GM19023 (cell line): Measurements from ENCODE around the gene CTAG1B.
"Not testable (repeated sequence)": the region's sequence is repeated elsewhere in the genome, so short reads cannot be mapped to it uniquely, and the experiment has no call there.

Experiments
- ATAC-seq: cut with Tn5 transposase; IDR thresholded peaks from one replicate; pipeline ENCODE4 v1.9.1; 2021; ENCODE audit warnings: mild to moderate bottlenecking, moderate library complexity; ENCODE audit not compliant: unreplicated experiment

Gene CTAG1B

DNA sequence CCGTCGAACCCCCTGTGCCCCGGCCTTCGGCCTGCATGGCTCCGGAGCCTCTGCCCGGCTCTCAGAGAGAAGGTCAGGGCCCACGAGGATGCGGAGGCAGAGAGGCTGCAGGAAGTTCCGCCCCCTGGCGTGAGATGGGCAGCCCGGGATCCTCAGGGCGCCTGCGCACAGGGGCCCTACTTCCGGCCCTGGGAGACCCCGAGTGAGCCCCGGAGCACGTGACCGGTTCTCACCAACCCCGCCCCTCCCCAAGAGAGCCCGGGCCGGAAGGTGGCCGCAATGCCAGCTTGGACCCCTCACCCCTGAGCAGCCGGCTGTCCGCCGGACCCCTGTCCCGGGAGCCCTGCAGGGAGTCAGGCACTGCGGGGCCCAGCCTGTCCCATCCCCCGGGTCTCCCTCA lies at the start of gene CTAG1B:
CTAG1B (minus strand) TSS at position 101 of the 400 bp plus-strand sequence; CDS start at position 37, 64 bp downstream.
- ATAC-seq, result not testable (repeated sequence)

- no peak for ATAC-seq
Measured at GRCh38 chrX:154661899-154662298, 42.8 kb upstream of the CTAG1B start.

DNA sequence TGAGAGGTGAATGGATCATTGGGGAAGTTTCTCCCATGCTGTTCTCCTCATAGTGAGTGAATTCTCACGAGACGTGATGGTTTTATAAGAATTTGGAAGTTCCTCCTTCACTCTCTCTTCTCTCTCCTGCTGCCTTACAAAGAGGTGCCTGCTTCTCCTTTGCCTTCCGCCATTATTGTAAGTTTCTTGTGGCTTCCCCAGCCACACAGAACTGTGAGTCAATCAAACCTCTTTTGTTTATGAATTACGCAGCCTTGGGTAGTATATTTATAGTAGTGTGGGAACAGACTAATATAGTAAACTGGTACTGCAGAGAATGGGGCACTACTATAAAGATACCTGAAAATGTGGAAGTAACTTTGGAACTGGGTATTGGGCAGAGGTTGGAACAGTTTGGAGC lies 42.1 kb upstream of the CTAG1B start:
- no peak for ATAC-seq

GRCh38 chrX:154660541-154660940 lies 41.5 kb upstream of the CTAG1B start:
- ATAC-seq, result no peak

DNA sequence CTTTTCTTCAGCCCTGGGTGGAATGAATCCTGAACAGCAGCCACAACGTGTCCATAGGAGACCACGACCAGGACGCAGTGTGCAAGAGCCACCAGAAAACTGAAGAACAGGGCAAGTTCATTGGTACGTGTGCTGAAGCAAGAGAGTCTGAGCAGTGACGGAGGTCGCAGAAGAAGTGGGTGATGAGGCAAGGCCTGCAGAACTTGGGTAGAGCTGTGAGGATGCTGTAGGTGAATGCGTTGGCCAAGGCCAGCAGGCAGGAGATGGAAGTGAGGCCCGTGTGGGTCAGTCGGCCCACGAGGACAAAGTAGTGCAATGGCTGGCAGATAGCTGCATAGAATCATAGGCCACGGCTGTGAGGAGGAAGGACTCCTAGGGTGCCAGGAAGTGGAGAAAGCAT lies 39.9 kb upstream of the CTAG1B start:
- no peak for ATAC-seq

DNA sequence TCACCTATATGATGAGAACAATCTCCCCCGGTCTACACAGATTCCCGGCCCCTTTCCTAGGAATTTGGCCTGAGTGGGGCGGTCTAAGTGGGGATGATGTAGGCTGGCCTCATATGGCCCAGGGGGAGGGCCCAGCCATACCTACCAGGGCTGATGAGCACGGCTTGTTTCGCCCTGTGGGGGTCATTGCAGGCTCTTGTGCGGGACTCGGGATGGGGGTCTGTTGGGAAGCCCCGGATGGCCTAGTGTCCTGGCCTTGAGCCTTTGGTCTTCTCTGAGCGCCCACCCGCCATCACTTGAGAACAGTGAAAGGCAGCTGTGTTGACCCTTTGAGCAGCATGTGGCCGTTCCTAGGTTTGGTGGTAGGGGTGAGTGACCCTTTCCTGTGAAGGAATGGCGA lies 39.1 kb upstream of the CTAG1B start:
- ATAC-seq, result no peak

DNA sequence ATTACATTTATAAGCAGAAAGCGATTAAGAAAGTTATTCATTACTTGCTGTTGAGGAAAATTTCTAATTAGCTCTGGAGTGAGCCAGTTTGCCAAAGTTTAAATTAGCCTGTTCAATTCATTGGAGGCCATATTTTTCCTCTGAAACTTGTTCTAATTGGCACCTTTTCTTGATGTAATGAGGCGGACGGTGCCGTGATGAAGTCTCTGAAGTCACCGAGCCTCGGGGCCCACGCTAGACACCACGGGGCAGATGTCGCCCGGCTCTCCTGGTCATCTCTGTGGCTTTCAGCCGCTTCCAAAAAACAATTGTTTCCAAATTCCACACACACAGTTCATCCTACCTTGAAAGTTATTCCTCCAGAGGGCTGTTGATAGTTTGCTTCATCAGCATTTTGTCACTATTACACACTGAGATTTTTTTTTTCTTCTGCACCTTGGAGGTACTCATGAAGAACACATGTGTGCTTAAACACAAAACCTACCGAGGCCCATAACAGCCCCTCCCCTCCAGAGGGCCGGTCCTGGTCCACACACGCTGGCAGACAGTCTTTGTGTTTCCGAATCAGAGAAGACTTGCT lies 38.2 kb upstream of the CTAG1B start:
- ATAC-seq, result no peak

DNA sequence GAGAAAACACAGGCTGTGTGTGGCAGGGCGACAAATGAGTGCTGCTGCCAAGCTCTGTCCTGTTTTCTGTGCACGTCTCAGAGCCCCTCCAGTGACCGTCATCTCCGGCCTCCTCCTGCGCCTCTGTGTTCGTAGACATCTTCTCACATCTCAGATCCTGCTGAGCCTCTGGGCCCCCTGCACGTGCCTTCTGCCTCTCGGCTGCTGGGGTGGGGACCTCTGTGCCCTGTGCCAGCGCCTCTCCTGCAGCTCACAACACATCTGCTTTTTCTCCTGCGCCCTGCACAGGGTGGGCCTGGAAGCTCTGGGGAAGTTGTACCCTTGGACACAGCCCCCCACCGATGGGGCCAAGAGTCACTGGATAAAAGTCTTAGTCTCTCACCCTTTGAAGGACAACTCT lies 36.7 kb upstream of the CTAG1B start:
- ATAC-seq, result no peak

- ATAC-seq, result no peak
Measured at GRCh38 chrX:154655346-154655745, 36.3 kb upstream of the CTAG1B start.

DNA sequence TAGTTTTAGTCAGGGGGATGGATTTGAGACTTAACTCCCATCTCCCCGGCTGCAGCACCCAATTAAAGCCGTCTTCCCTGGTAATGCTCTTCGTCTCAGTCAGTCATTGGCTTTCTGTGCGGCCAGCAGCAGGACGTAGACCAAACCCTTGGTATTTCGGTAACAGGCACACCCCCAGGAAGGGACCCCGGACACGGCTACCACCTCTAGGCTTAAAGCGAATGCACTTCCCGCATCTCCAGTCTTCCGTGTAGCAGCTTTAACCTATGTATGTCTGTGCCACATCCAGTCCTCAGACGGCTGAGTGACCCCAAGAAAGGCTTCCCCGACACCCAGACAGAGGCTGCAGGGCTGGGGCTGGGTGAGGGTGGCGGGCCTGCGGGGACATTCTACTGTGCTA lies 35.8 kb upstream of the CTAG1B start:
- no peak for ATAC-seq

DNA sequence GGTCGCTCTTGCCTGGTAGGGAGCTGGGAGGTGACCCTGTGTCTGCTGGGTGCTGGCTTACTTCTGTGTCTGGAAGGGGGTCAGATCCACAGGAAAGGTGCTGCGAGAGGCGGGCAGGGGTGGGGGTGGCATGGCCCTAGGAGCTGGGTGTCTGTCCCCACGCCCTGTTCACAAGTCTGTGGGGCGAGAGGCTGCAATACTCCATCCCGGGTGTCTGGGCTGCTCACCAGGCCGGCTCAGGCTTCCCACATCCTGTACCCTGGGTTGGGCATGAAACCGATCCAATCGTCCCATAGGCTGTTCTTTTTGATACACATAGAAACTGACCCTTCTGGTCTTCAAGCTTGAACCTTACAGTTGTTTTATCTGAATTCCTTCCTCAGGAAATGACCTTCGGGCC lies 35.3 kb upstream of the CTAG1B start:
- ATAC-seq, result no peak

DNA sequence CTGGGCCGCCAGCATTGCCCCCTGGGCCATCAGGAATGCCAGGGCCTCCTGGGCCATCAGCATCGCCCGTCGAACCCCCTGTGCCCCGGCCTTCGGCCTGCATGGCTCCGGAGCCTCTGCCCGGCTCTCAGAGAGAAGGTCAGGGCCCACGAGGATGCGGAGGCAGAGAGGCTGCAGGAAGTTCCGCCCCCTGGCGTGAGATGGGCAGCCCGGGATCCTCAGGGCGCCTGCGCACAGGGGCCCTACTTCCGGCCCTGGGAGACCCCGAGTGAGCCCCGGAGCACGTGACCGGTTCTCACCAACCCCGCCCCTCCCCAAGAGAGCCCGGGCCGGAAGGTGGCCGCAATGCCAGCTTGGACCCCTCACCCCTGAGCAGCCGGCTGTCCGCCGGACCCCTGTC lies 34.3 kb upstream of the CTAG1B start, which contains the start of gene CTAG2:
CTAG2 (minus strand) TSS at position 167 of the 400 bp plus-strand sequence; CDS start at position 103, 64 bp downstream.
- not testable (repeated sequence) for ATAC-seq

DNA sequence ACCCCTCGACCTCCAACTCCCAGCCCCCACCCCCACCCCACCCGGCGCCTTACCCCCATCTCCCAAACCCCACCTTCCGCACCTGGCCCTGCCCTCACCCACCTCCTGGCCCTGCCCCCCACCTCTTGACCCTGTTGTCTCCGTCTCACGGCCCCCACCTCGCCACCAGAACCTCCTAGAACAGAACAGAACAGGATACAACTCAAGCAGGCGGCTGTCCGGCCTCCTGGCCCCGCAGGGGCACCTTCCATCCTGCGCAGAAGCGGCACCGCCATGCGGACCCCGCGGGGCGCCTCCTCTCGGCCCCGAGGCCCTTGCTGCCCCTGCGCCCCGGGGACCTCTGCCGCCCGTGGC lies 33.9 kb upstream of the CTAG1B start:
- no peak for ATAC-seq

DNA sequence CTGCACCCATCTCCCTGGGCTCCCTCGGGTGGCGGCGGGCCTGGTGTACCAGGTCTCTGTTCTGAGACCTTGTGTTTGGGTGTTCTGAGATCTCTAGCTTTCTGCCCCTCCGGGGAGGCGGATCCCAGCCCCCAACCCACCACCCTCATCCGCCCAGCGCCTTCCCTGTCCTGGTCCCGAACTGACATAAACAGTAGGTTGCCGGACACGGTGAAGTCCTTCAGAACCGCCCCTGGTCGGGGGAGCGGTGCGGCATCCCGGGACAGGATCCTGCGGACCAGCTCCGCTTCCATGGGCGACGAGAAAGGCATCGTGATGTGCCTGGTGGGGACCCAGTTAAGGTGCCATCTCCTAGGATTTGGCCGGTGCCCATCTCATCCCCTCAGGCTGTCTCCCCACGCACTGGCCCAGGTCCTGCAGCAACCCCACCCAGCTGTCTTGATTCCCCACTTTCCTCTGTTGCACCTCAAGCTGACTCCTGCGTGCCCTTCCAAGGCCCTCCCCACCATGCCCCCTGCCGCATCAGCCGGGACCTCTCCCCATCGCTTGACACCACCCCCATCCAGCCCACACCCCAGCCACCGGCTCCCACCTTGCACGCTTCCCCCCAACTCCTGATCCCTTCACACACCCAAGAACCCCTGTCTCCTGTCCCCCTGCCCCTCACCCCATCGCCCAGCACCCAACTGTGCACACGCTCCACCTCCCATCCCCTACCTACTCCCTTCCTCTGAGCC lies 33.4 kb upstream of the CTAG1B start:
- no peak for ATAC-seq

- no peak for ATAC-seq
Measured at GRCh38 chrX:154650221-154650510, 31.1 kb upstream of the CTAG1B start.

GRCh38 chrX:154649503-154650220 lies 30.6 kb upstream of the CTAG1B start:
- no peak for ATAC-seq

- ATAC-seq, result no peak
Measured at GRCh38 chrX:154648931-154649330, 29.8 kb upstream of the CTAG1B start.

DNA sequence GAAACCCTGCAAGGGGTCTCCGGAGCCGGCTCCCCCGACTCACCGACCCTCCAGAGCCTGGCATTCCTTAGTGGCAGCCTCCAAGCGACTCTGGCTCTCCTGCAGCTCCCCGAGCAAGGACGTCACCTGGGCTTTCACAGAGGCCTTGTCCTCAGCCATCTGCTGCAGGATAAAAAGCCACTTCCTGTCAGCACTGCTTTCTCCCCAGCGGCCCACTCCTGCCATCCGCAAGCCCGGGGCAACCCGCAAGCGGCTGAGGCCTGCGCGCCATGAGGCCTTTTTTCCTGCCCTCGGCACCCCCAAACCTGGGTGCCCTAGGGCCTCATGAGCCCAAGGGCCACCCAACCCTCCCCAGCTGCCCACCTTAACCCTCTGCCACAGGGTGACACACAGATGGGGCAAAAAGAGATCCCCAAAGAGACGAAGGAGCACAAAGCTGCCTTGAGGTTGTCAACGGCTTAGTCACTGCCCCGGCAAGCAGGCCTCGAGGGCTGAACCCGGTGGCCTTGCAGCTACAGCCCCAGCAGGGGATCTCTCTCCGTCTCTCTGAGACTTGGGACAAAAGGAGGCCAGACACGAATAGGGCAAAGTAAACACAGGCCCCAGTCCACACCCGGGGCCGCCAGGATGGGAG lies 26.8 kb upstream of the CTAG1B start:
- ATAC-seq, result not testable (repeated sequence)

GRCh38 chrX:154643708-154644107 lies 24.6 kb upstream of the CTAG1B start:
- ATAC-seq, result not testable (repeated sequence)

- ATAC-seq, result not testable (repeated sequence)
Measured at GRCh38 chrX:154641740-154642139, 22.7 kb upstream of the CTAG1B start.

DNA sequence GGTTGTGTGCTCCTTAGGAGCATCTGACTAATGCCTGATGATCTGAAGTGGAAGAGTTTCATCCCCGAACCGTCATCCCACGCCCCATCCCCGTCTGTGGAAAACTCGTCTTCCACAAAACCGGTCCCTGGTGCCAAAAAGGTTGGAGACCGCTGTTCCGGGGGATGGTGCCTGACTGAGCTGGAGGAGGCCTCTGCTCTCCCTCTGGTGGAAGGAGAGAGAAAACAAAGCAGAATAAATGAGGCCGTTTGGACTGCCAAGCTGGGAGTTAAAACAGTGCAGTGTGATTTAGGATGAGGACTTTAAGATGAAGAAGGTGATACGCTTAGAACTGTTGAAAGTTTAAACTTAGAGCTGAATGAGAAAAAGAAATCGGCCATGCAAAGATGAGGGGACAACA lies 14.6 kb upstream of the CTAG1B start:
- ATAC-seq, result not testable (repeated sequence)

GRCh38 chrX:154630949-154631348 lies 11.9 kb upstream of the CTAG1B start:
- ATAC-seq, result not testable (repeated sequence)
